ENCODE results near the gene HOXA13.

Gene HOXA13

GRCh38 chr7:27162561-27163287 is 37.2 kb downstream of the HOXA13 start:
- Histone ChIP-seq H3K4me1 (ENCODE audit: control insufficient read depth, insufficient read depth, low read length, poor library complexity, severe bottlenecking) (peaks cover 7% of the 10 kb centered on the region), H3K27ac (ENCODE audit: low read depth, low read length, severe bottlenecking) (no peak overlapping the region), H3K4me3 (ENCODE audit: extremely low read depth, insufficient read depth, low read length, poor library complexity, severe bottlenecking) (peak overlapping the region; percentile 24), H3K9me3 (ENCODE audit: control insufficient read depth, low read length) (no peaks in the 10 kb centered on the region), H3K36me3 (ENCODE audit: control insufficient read depth, insufficient read depth, low read length) (no peaks in the 10 kb centered on the region)
- WGBS, 2 experiments (ENCODE audit: insufficient coverage in 2 of 2), result 60 to 75% methylated on average over 1 of the region's 7 CpGs

- H3K4me1 ChIP-seq (ENCODE audit: control insufficient read depth, insufficient read depth, low read length, poor library complexity, severe bottlenecking), result peaks cover 7% of the 10 kb centered on the region
- H3K9me3 ChIP-seq (ENCODE audit: control insufficient read depth, low read length), result no peaks in the 10 kb centered on the region
- WGBS, 2 experiments (ENCODE audit: insufficient coverage in 2 of 2), result 12 to 17% methylated on average over 20 of the region's 30 CpGs
- H3K36me3 ChIP-seq (ENCODE audit: control insufficient read depth, insufficient read depth, low read length), result no peaks in the 10 kb centered on the region
- peak overlapping the region; percentile 33 for H3K27ac ChIP-seq (ENCODE audit: low read depth, low read length, severe bottlenecking)
- peak overlapping the region; percentile 12 for H3K4me3 ChIP-seq (ENCODE audit: extremely low read depth, insufficient read depth, low read length, poor library complexity, severe bottlenecking)
Observed at GRCh38 chr7:27161721-27162560, 38.0 kb downstream of the HOXA13 start.

GRCh38 chr7:27161214-27161720 is 38.6 kb downstream of the HOXA13 start:
- Histone ChIP-seq H3K27ac (ENCODE audit: low read depth, low read length, severe bottlenecking) (no peak overlapping the region), H3K4me1 (ENCODE audit: control insufficient read depth, insufficient read depth, low read length, poor library complexity, severe bottlenecking) (peaks cover 4% of the 10 kb centered on the region), H3K36me3 (ENCODE audit: control insufficient read depth, insufficient read depth, low read length) (no peaks in the 10 kb centered on the region), H3K4me3 (ENCODE audit: extremely low read depth, insufficient read depth, low read length, poor library complexity, severe bottlenecking) (peak overlapping the region; percentile 44), H3K9me3 (ENCODE audit: control insufficient read depth, low read length) (no peaks in the 10 kb centered on the region)
- 0 to 8% methylated on average over 9 to 14 of the region's 27 CpGs for WGBS, 2 experiments (ENCODE audit: insufficient coverage in 2 of 2)

- peak overlapping the region; percentile 41 for H3K27ac ChIP-seq (ENCODE audit: low read depth, low read length, severe bottlenecking)
- H3K36me3 ChIP-seq (ENCODE audit: control insufficient read depth, insufficient read depth, low read length), result no peaks in the 10 kb centered on the region
- peaks cover 4% of the 10 kb centered on the region for H3K4me1 ChIP-seq (ENCODE audit: control insufficient read depth, insufficient read depth, low read length, poor library complexity, severe bottlenecking)
- no peaks in the 10 kb centered on the region for H3K9me3 ChIP-seq (ENCODE audit: control insufficient read depth, low read length)
- peak overlapping the region; percentile 44 for H3K4me3 ChIP-seq (ENCODE audit: extremely low read depth, insufficient read depth, low read length, poor library complexity, severe bottlenecking)
- 7 to 9% methylated on average over 51 to 52 of the region's 54 CpGs for WGBS, 2 experiments (ENCODE audit: insufficient coverage in 2 of 2)
Observed at GRCh38 chr7:27160546-27161213, 39.2 kb downstream of the HOXA13 start.

- Histone ChIP-seq H3K4me1 (ENCODE audit: control insufficient read depth, insufficient read depth, low read length, poor library complexity, severe bottlenecking) (peaks cover 4% of the 10 kb centered on the region), H3K4me3 (ENCODE audit: extremely low read depth, insufficient read depth, low read length, poor library complexity, severe bottlenecking) (peak overlapping the region; percentile 44), H3K36me3 (ENCODE audit: control insufficient read depth, insufficient read depth, low read length) (no peaks in the 10 kb centered on the region), H3K27ac (ENCODE audit: low read depth, low read length, severe bottlenecking) (no peak overlapping the region), H3K9me3 (ENCODE audit: control insufficient read depth, low read length) (no peaks in the 10 kb centered on the region)
- WGBS, 2 experiments (ENCODE audit: insufficient coverage in 2 of 2), result 57 to 68% methylated on average over 12 to 14 of the region's 23 CpGs
Observed at GRCh38 chr7:27160145-27160545, 39.7 kb downstream of the HOXA13 start.

GRCh38 chr7:27159266-27160144 is 40.4 kb downstream of the HOXA13 start:
- Histone ChIP-seq H3K9me3 (ENCODE audit: control insufficient read depth, low read length) (no peaks in the 10 kb centered on the region), H3K4me1 (ENCODE audit: control insufficient read depth, insufficient read depth, low read length, poor library complexity, severe bottlenecking) (peaks cover 7% of the 10 kb centered on the region), H3K36me3 (ENCODE audit: control insufficient read depth, insufficient read depth, low read length) (no peaks in the 10 kb centered on the region), H3K27ac (ENCODE audit: low read depth, low read length, severe bottlenecking) (no peak overlapping the region), H3K4me3 (ENCODE audit: extremely low read depth, insufficient read depth, low read length, poor library complexity, severe bottlenecking) (peak overlapping the region; percentile 44)
- WGBS, 2 experiments (ENCODE audit: insufficient coverage in 2 of 2), result 71% methylated on average over 18 to 19 of the region's 27 CpGs

GRCh38 chr7:27158436-27159265 is 41.2 kb downstream of the HOXA13 start:
- H3K27ac ChIP-seq (ENCODE audit: low read depth, low read length, severe bottlenecking), result no peak overlapping the region
- no peaks in the 10 kb centered on the region for H3K9me3 ChIP-seq (ENCODE audit: control insufficient read depth, low read length)
- H3K4me3 ChIP-seq (ENCODE audit: extremely low read depth, insufficient read depth, low read length, poor library complexity, severe bottlenecking), result no peak overlapping the region
- 41 to 45% methylated on average over 30 to 31 of the region's 35 CpGs for WGBS, 2 experiments (ENCODE audit: insufficient coverage in 2 of 2)
- H3K4me1 ChIP-seq (ENCODE audit: control insufficient read depth, insufficient read depth, low read length, poor library complexity, severe bottlenecking), result peaks cover 7% of the 10 kb centered on the region
- no peaks in the 10 kb centered on the region for H3K36me3 ChIP-seq (ENCODE audit: control insufficient read depth, insufficient read depth, low read length)

GRCh38 chr7:27157702-27158431 is 42.0 kb downstream of the HOXA13 start:
- WGBS, 2 experiments (ENCODE audit: insufficient coverage in 2 of 2), result 35 to 39% methylated on average over 17 to 26 of the region's 30 CpGs
- H3K4me3 ChIP-seq (ENCODE audit: extremely low read depth, insufficient read depth, low read length, poor library complexity, severe bottlenecking), result no peak overlapping the region
- no peaks in the 10 kb centered on the region for H3K36me3 ChIP-seq (ENCODE audit: control insufficient read depth, insufficient read depth, low read length)
- peaks cover 7% of the 10 kb centered on the region for H3K4me1 ChIP-seq (ENCODE audit: control insufficient read depth, insufficient read depth, low read length, poor library complexity, severe bottlenecking)
- H3K27ac ChIP-seq (ENCODE audit: low read depth, low read length, severe bottlenecking), result no peak overlapping the region
- H3K9me3 ChIP-seq (ENCODE audit: control insufficient read depth, low read length), result no peaks in the 10 kb centered on the region
